GM18870 (cell line): ENCODE measurements around the gene FCRL1.

Experiments used
- ATAC-seq: cut with Tn5 transposase; IDR thresholded peaks from one replicate; pipeline ENCODE4 v1.9.1; 2021; ENCODE audit warnings: moderate library complexity; ENCODE audit not compliant: unreplicated experiment

FCRL1 gene, protein sequence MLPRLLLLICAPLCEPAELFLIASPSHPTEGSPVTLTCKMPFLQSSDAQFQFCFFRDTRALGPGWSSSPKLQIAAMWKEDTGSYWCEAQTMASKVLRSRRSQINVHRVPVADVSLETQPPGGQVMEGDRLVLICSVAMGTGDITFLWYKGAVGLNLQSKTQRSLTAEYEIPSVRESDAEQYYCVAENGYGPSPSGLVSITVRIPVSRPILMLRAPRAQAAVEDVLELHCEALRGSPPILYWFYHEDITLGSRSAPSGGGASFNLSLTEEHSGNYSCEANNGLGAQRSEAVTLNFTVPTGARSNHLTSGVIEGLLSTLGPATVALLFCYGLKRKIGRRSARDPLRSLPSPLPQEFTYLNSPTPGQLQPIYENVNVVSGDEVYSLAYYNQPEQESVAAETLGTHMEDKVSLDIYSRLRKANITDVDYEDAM

DNA sequence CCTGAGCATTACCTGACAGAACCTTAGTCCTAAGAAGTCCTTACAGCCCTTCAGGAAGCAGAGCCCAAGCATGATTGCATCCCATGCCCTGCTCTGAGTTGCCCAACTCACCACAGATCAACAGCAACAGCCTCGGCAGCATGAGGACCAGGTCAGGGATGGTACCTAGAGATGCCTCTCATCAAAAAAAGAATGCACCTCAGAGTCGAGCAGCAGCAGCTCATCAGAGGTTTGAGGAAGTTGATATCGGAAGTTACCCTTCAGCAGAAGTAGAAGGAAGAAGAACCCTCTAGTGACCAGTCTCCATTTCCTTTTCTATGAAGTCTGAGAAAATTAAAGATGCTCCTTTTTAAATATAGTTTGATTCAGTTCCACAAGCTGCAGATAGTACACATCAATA is at the start of gene FCRL1:
Gene FCRL1, minus strand, starts transcription at position 225 of the 400 bp plus-strand sequence. Its CDS starts 83 bp downstream, at position 142.
- no peak for ATAC-seq

- no peak for ATAC-seq
These were observed 48.7 kb upstream of the FCRL1 start for GRCh38 chr1:157868654-157869053.

GRCh38 chr1:157862114-157863070 is 42.5 kb upstream of the FCRL1 start:
- no peak for ATAC-seq

DNA sequence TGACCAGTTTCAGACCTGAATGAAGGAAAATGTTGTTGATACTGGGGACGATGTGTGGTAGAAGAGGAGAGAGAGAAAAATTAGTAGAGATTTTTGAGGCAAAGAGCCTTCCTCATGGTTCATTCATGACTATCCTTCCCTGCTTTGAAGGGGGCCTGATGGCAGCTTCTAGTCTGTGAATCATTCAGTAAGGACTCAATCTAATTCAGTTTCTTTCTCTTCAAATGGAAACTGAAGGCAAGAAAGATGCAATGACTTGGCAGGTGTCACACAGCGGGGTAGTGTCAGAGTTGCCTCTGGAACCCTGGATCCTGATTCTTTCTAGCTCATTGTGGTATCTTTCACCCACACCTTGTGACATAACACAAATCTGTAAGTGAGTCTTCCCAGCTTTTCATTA is 36.6 kb upstream of the FCRL1 start:
- ATAC-seq: no peak

- no peak for ATAC-seq
These were observed 32.6 kb upstream of the FCRL1 start for GRCh38 chr1:157852476-157852875.

GRCh38 chr1:157849229-157849875 is 29.4 kb upstream of the FCRL1 start:
- ATAC-seq: no peak

GRCh38 chr1:157844089-157844830 is 24.3 kb upstream of the FCRL1 start:
- no peak for ATAC-seq

GRCh38 chr1:157842939-157843338 is 23.0 kb upstream of the FCRL1 start:
- ATAC-seq: no peak

GRCh38 chr1:157841708-157842107 is 21.8 kb upstream of the FCRL1 start, which contains the start of gene CD5L:
CD5L (minus strand) TSS chr1:157841808; CDS start chr1:157841701, 107 bp downstream.
- no peak for ATAC-seq

- no peak for ATAC-seq
These were observed 19.0 kb upstream of the FCRL1 start for GRCh38 chr1:157838966-157839365.

DNA sequence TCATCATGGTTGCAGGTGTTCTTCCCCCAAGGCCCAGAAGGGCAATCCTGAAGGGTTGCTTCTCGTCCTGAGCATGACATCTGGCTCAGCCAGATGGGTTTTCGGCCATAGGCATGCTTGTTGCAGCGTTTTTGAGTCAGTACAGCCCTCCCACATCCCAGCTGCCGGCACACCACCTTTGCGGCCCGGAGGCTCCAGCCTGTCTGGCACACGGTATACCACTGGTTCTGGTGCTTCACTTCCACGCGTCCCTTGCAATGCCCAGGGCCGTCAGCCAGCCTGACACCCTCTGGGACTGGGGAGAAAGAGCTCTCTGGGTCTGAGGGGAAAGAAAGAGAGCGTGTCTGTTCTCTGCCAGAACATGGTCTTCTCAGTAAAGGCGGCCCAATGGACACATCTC is 14.5 kb upstream of the FCRL1 start:
- ATAC-seq: no peak

- no peak for ATAC-seq
These were observed 13.2 kb upstream of the FCRL1 start for GRCh38 chr1:157833145-157833544.

DNA sequence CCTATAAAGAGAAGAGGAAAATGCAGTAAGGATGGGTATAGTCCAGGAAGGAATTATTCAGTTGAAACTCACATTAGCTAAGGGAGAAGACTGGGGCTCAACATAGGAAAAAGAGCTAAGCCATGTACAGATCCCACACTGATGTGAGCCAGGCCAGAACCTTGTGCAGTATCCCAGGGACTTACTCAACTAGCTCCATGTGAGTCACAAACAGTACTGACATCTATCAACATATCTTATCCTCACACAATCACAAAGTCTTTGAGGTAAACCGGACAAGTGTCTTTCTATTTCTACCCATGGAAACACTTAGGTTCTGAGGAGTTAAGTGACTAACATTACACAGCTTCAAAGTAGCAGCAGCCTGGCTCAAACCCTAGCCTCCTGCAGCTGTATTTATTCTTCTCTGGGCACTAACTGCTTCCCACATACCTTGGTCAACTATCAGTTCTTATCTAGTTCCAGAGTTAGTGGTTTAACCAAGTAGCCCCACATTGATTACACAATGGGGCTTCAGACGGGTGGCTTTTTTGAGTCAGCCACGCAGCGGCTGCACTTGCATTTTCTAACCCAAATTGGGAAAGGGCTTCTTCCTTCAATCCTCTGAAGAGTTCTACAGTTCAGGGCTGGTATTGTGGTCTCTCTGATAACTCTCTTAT is 12.2 kb upstream of the FCRL1 start:
- no peak for ATAC-seq

GRCh38 chr1:157830887-157831286 is 11.0 kb upstream of the FCRL1 start:
- no peak for ATAC-seq

- ATAC-seq: no peak
These were observed 9.8 kb upstream of the FCRL1 start for GRCh38 chr1:157829711-157830110.

- ATAC-seq: no peak
These were observed 9.3 kb upstream of the FCRL1 start for GRCh38 chr1:157829210-157829609.

DNA sequence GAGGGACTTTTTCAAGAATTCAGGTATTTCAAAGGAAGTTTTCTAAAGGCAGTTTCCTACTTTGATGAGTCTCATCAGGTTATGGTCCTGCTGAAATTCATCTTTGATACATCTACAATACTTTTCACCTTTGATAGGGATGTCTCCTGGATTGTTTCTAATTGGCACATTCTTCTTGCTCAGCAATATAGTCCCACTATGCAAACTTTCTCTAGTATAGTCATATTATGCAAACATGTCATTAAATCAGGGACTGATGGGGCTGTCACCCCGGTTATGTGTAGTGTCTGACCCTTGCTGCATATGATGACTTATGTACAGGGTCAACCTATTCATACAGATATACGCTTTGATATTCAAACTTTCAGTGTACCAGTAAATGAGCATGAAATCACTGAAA is 379 bp upstream of the FCRL1 start:
- no peak for ATAC-seq

DNA sequence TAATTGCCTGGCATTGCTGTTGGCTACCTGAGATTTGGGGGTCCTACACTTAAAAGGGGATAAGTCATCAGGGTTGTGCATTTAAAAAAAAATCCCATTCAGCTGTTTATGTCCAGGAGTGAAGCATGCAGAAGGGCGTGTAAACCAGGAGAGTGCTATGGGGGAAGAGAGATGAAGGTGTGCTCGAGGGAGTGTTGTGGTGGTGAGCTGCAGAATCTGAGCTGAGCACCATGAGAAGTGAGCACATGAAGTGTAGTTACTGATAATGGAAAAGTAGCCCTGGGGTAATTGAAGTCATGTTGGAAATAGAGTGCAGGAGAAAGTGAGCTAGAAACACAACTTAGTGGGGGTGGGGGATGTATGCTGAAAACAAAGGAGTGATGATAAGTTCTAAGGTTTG is 705 bp downstream of the FCRL1 start:
- no peak for ATAC-seq

DNA sequence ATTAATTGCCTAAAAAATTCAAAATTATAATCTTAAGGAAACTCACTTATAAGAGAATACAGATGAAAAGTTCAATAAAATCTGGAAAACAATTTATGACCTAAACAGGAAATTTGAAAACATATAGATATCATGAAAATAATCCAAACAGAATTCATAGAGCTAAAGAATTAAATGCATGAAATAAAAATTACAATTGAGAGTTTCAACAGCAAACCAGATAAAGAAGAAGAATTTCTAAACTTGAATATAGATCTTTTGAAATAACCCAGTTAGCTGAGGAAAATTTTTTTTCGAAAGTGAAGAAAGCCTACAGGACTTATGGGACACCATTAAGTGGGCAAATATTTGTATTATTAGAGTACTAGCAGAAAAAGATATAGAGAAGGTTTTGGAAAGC is 6.7 kb downstream of the FCRL1 start:
- ATAC-seq: no peak
